ENCODE measurements around the gene IL12B.

- no peak for TF ChIP-seq CTCF (IDR thresholded peaks at IDR 0.05)
- TF ChIP-seq POLR2A (IDR thresholded peaks at IDR 0.05) = no peak
Measured at GRCh38 chr5:159309689-159310433, 20.4 kb downstream of the IL12B start.
